ENCODE data around the gene ANKRD36C.
"Not testable (repeated sequence)": the region's sequence is repeated elsewhere in the genome, so short reads cannot be mapped to it uniquely, and the experiment has no call there.

ANKRD36C gene

DNA sequence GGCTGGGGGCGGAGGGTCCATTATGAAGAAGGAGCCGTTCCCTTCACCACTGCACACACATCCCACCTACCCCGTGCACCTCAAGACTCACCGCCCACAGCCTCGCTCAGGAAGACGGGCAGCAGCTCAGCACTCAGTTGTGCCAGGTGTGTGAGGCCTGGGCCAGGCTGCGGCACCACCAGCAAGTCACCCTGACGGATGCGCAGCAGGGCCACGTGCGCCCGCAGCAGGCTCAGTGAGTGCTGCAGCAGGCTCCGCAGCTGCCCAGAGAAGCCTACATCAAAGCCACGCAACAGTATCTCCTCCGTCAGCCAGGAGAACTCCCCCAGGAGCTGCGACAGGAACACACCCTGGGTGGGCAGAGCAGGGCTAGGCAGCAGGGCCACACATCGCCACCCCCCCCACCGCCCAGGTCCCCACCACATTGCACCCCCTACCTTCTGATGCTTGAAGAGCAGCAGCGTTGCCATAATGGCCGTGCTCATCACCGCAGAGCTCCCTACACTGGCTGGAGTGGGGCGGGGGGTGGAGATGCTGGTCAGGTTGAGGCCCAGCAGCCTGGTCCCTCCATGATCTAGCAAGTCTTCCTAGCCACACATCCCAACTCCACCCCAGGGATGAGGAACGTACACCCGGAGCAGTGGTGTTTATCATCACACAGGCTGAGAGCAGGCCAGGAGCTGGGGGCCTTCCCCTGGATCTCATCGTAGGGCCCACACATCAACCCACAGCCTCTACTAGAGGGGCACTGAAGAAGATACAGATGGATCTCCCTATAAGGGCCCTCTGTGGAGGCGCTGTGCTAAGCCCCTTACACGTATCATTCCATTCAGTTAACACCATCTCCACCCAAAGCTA is 32.9 kb upstream of the ANKRD36C start:
- Histone ChIP-seq H3K9ac (ENCODE audit: low read length) (no peak overlapping the region), H3K27me3 (ENCODE audit: low read depth, low read length) (no peaks in the 10 kb centered on the region), H2AFZ (ENCODE audit: low read depth, low read length) (no peak overlapping the region), H3K4me3 (ENCODE audit: low read length) (no peak overlapping the region), H3K4me2 (ENCODE audit: low read length) (no peak overlapping the region), H3K36me3 (replicated peaks; ENCODE audit: low read depth, low read length) (no peaks in the 10 kb centered on the region), H3K79me2 (ENCODE audit: low read length) (no peaks in the 10 kb centered on the region), H3K4me1 (ENCODE audit: low read length) (no peaks in the 10 kb centered on the region), H3K27ac (ENCODE audit: low read length) (no peak overlapping the region), H4K20me1 (ENCODE audit: insufficient read depth, low read length) (no peaks in the 10 kb centered on the region), H3K9me3 (ENCODE audit: insufficient read depth, low read length) (no peaks in the 10 kb centered on the region)
- TF ChIP-seq EZH2phosphoT487 (IDR thresholded peaks at IDR 0.05; ENCODE audit: low read depth), result no peak
- TF ChIP-seq, protein P1, sequence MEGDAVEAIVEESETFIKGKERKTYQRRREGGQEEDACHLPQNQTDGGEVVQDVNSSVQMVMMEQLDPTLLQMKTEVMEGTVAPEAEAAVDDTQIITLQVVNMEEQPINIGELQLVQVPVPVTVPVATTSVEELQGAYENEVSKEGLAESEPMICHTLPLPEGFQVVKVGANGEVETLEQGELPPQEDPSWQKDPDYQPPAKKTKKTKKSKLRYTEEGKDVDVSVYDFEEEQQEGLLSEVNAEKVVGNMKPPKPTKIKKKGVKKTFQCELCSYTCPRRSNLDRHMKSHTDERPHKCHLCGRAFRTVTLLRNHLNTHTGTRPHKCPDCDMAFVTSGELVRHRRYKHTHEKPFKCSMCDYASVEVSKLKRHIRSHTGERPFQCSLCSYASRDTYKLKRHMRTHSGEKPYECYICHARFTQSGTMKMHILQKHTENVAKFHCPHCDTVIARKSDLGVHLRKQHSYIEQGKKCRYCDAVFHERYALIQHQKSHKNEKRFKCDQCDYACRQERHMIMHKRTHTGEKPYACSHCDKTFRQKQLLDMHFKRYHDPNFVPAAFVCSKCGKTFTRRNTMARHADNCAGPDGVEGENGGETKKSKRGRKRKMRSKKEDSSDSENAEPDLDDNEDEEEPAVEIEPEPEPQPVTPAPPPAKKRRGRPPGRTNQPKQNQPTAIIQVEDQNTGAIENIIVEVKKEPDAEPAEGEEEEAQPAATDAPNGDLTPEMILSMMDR (IDR thresholded peaks at IDR 0.05; ENCODE audit: low read depth, low read length), result no peak

DNA sequence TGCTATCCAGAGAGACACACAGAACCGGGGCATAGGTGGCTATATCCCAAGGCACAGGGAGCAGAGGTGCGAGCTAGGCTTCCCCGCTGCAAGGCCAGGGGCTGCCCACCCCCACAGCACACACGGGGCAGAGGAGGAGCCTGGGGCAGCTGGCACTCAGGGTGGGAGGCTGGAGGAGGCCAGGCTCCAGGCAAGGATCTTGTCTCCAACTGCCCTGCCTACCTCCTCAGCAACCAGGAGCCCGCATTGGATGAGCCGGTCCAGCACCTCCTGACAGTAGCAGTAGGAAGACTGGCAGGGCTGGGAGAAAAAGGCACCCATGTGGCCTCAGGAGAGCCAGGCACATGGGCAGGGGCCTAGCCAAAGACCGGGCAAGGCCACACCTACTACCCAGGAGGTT is 32.1 kb upstream of the ANKRD36C start:
- H3K4me2 ChIP-seq (ENCODE audit: low read length); H3K36me3 ChIP-seq (replicated peaks; ENCODE audit: low read depth, low read length); H2AFZ ChIP-seq (ENCODE audit: low read depth, low read length); H3K27ac ChIP-seq (ENCODE audit: low read length); H3K79me2 ChIP-seq (ENCODE audit: low read length); H3K27me3 ChIP-seq (ENCODE audit: low read depth, low read length); H3K4me1 ChIP-seq (ENCODE audit: low read length); H3K4me3 ChIP-seq (ENCODE audit: low read length); H3K9ac ChIP-seq (ENCODE audit: low read length); H3K9me3 ChIP-seq (ENCODE audit: insufficient read depth, low read length); H4K20me1 ChIP-seq (ENCODE audit: insufficient read depth, low read length): not testable (repeated sequence)

DNA sequence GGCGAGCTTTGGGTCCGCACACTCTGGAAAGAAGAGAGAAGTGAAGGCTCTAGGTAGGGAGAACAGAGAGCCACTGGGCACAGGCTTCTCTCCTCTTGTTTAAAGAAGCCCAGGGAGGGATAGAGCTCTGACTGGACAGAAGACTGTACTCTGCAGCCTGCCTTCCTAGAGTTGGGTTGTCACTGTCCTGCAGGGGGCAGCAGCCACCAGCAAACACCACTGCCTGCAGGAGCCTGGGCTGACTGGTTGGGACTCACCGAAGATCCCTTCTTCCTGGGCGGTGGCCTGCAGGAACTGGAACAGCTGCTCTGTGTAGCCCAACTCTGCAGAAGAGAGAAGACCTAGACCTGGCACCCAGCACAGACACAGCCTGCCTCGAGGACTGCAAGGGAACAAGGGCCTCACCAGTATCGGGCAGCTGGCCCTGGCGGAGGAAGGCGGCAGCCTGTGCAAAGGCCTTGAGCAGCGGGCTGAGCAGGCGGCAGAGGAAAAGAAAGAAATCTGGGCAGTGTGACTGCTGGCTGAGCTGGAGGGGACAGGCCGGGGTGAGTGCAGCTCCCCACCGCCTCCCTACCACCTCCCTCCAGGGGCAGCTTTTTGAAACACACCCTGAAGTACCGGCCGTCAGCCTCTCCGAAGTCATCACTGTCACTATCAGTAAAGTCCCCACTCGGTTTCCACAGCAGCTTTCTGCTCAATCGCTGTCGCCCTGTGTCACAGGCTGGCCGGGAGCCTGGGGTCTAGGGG is 31.2 kb upstream of the ANKRD36C start:
- H3K4me3 ChIP-seq (ENCODE audit: low read length); H3K4me2 ChIP-seq (ENCODE audit: low read length); H4K20me1 ChIP-seq (ENCODE audit: insufficient read depth, low read length); H3K27me3 ChIP-seq (ENCODE audit: low read depth, low read length); H3K27ac ChIP-seq (ENCODE audit: low read length); H3K79me2 ChIP-seq (ENCODE audit: low read length); H2AFZ ChIP-seq (ENCODE audit: low read depth, low read length); H3K4me1 ChIP-seq (ENCODE audit: low read length); H3K36me3 ChIP-seq (replicated peaks; ENCODE audit: low read depth, low read length); H3K9ac ChIP-seq (ENCODE audit: low read length); H3K9me3 ChIP-seq (ENCODE audit: insufficient read depth, low read length): not testable (repeated sequence)
- TF ChIP-seq, protein P1 (IDR thresholded peaks at IDR 0.05; ENCODE audit: low read depth, low read length), result peak; percentile 53

DNA sequence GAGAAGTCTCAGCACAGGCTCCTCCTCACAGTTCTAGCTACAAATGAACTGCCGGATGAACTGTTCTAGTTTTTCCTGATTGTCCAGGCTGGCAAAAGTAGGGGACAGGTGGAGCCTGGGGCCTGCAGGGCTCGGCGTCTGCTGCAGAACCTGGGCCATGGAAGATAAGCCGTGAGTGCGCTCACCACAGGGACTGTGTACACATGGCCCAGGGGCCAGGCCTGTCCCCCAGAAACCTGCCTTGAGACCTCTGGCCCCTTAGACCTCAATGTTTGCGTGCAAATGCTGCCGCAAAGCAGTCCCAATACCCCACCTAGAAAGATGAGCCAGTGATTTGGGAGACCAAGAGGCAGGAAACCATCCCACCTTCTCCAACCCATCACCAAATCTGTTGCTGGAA is 30.5 kb upstream of the ANKRD36C start:
- H3K27ac ChIP-seq (ENCODE audit: low read length); H3K9ac ChIP-seq (ENCODE audit: low read length); H2AFZ ChIP-seq (ENCODE audit: low read depth, low read length); H3K4me1 ChIP-seq (ENCODE audit: low read length); H3K4me2 ChIP-seq (ENCODE audit: low read length); H3K9me3 ChIP-seq (ENCODE audit: insufficient read depth, low read length); H3K79me2 ChIP-seq (ENCODE audit: low read length); H3K36me3 ChIP-seq (replicated peaks; ENCODE audit: low read depth, low read length); H3K27me3 ChIP-seq (ENCODE audit: low read depth, low read length); H4K20me1 ChIP-seq (ENCODE audit: insufficient read depth, low read length); H3K4me3 ChIP-seq (ENCODE audit: low read length): not testable (repeated sequence)

DNA sequence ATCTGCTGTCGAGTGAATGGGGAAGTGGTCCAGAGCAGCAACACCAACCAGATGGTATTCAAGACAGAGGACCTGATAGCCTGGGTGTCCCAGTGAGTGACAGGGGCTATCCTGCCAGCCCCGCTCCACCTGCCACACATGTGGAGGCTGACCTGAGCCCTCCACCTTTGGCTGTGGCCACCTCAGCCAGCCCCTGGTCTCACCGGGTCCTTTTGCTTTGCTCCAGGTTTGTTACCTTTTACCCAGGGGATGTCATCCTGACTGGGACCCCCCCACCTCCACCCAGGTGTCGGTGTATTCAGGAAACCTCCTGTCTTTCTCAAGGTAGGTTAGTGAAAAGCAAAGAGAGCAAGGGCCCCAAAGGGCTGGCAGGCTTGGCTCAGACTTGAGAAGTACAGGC is 29.5 kb upstream of the ANKRD36C start:
- not testable (repeated sequence) for H3K4me1 ChIP-seq (ENCODE audit: low read length); H4K20me1 ChIP-seq (ENCODE audit: insufficient read depth, low read length); H3K9ac ChIP-seq (ENCODE audit: low read length); H3K79me2 ChIP-seq (ENCODE audit: low read length); H3K9me3 ChIP-seq (ENCODE audit: insufficient read depth, low read length); H3K36me3 ChIP-seq (replicated peaks; ENCODE audit: low read depth, low read length); H3K27ac ChIP-seq (ENCODE audit: low read length); H3K4me3 ChIP-seq (ENCODE audit: low read length); H2AFZ ChIP-seq (ENCODE audit: low read depth, low read length); H3K4me2 ChIP-seq (ENCODE audit: low read length); H3K27me3 ChIP-seq (ENCODE audit: low read depth, low read length)

DNA sequence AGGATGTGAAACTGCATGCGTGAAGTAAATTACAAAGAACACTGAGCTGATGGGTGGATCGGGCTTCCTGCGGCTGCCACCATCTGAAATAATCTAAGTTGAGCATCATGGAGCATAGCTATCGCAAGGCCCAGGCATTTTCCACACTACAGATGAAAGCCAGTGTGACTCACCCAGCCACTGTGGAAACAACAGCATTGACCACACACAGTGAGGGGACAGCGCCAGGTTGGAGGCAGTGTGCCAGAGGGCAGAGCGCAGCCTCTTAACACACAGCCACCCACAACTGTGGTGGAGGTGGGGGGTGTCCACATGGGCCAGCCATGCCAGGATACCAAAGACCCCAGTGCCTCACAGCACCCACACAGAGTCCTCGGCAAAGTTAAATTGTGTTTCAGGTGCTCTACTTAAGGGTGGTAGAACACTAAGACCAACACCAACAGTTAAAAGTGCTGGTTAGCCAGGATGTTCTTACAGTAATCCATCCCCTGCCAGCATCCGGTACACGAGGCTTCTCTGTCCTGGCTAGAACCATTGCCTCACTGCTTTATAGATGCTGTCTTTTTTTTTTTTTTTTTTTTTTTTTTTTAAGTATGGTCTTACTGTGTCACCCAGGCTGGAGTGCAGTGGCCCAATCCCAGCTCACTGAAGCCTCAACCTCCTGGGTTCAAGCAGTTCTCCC is 28.4 kb upstream of the ANKRD36C start:
- not testable (repeated sequence) for H3K27me3 ChIP-seq (ENCODE audit: low read depth, low read length); H3K4me3 ChIP-seq (ENCODE audit: low read length)

DNA sequence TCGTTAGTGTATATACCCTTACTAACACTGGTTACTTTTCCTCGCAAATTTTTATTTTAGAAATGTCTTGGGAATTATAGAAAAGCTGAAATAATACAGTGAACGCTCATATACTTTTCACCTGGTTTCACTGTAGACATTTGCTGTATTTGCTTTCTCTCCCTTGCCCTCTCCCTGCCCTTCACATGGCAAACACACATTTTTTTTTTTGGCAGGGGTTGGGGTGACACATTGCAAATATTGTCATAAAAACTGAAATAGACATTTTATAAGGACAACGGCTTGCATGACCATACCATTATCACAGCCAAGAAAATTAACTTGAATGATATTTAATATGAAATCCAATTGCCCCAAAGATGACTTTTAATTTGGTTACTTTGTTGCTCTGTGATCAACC is 24.7 kb upstream of the ANKRD36C start:
- not testable (repeated sequence) for H3K4me2 ChIP-seq (ENCODE audit: low read length); H3K9me3 ChIP-seq (ENCODE audit: insufficient read depth, low read length); H3K27ac ChIP-seq (ENCODE audit: low read length); H3K79me2 ChIP-seq (ENCODE audit: low read length); H3K4me3 ChIP-seq (ENCODE audit: low read length); H3K27me3 ChIP-seq (ENCODE audit: low read depth, low read length); H2AFZ ChIP-seq (ENCODE audit: low read depth, low read length); H3K9ac ChIP-seq (ENCODE audit: low read length); H4K20me1 ChIP-seq (ENCODE audit: insufficient read depth, low read length); H3K36me3 ChIP-seq (replicated peaks; ENCODE audit: low read depth, low read length); H3K4me1 ChIP-seq (ENCODE audit: low read length)

More for the DNA sequence above, 28.4 kb upstream of the ANKRD36C start:
- not testable (repeated sequence) for H4K20me1 ChIP-seq (ENCODE audit: insufficient read depth, low read length); H3K79me2 ChIP-seq (ENCODE audit: low read length); H3K4me1 ChIP-seq (ENCODE audit: low read length); H3K9ac ChIP-seq (ENCODE audit: low read length); H3K4me2 ChIP-seq (ENCODE audit: low read length); H3K9me3 ChIP-seq (ENCODE audit: insufficient read depth, low read length); H3K36me3 ChIP-seq (replicated peaks; ENCODE audit: low read depth, low read length); H3K27ac ChIP-seq (ENCODE audit: low read length); H2AFZ ChIP-seq (ENCODE audit: low read depth, low read length)
